Muscle of leg (tissue), 11 donors: Measurements from ENCODE around the gene POLR2I. TPM values are rescaled to one million over a fixed set of nuclear protein-coding genes. Genes with fewer than 3 reads are reported as not detected.

Experiments used
- DNase-seq: peaks from one replicate; pipeline ENCODE4 v3.0.0; 2013
- H3K27ac ChIP-seq: one replicate; pipeline ENCODE4 v1.5.1; 2013; ENCODE audit warnings: mild to moderate bottlenecking, low read length, control low read depth
- H3K27me3 ChIP-seq: one replicate; pipeline ENCODE4 v1.6.1; 2013; ENCODE audit warnings: low read length; ENCODE audit not compliant: control insufficient read depth, insufficient read depth
- H3K36me3 ChIP-seq: one replicate; pipeline ENCODE4 v1.6.1; 2013; ENCODE audit warnings: low read length; ENCODE audit not compliant: control insufficient read depth, insufficient read depth
- H3K4me1 ChIP-seq: one replicate; pipeline ENCODE4 v1.6.1; 2013; ENCODE audit warnings: low read length; ENCODE audit not compliant: control insufficient read depth, insufficient read depth
- H3K4me3 ChIP-seq: one replicate; pipeline ENCODE4 v1.5.1; 2013; ENCODE audit warnings: low read length, control low read depth
- H3K9me3 ChIP-seq: replicated peaks from 2 replicates; pipeline ENCODE4 v1.6.1; 2013; ENCODE audit warnings: low read depth, low read length; ENCODE audit not compliant: control insufficient read depth
- WGBS: methylation state at CpG from one replicate; pipeline ENCODE4 v1.1.5; 2013; ENCODE audit warnings: missing lambda C conversion rate; ENCODE audit not compliant: insufficient coverage; 5-methylcytosine and 5-hydroxymethylcytosine counted together
- polyA plus RNA-seq, 8 donors: library from polyadenylated mRNA; unstranded; fragments of 120-200 nt; gene quantifications; one replicate each; pipeline versions ENCODE4 v1.2.1 to v1.2.3, GENCODE V29; 2013; ENCODE audit warnings: inconsistent platforms in 1 of 8, low replicate concordance in 1 of 8; ENCODE audit not compliant: insufficient read length in 8 of 8, insufficient read depth in 1 of 8
- total RNA-seq: library from RNA; stranded (reverse); fragments of 120-200 nt; gene quantifications from one replicate; pipeline ENCODE4 v1.2.4, GENCODE V29; 2013

POLR2I gene
- total and polyA plus RNA-seq, 9 donors = 37.1 to 70.2 (median 46.9) TPM

GRCh38 chr19:36103842-36104552 lies 10.7 kb downstream of the POLR2I start:
- Histone ChIP-seq H3K27ac (no peak overlapping the region), H3K9me3 (no peaks in the 10 kb centered on the region), H3K27me3 (no peaks in the 10 kb centered on the region), H3K4me3 (no peak overlapping the region), H3K36me3 (peaks cover 45% of the 10 kb centered on the region), H3K4me1 (peaks cover 9% of the 10 kb centered on the region)
- 98% methylated on average over 9 of the region's 12 CpGs for WGBS
- DNase-seq = no peak

DNA sequence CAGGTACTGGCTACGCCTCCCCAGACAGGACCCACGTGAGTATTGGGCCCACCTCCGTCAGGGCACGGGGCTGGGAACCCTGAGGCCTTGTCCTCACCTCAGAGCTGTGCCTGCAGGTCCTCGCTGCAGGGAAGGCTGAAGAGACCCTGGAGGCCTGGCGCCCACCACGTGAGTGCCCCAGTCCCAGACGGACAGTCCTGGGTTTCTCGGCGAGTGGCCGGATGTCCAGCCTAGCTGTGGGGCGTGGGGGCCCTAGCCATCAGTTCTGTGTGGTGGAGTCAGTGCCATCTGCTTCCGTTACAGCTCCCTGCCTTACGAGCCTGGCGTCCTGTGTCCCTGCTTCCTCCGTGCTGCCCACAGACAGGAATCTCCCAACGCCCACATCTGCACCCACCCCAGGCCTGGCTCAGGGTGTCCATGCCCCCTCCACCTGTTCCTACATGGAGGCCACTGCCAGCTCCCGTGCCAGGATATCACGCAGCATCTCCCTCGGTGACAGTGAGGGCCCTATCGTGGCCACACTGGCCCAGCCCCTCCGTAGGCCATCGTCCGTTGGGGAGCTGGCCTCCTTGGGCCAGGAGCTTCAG lies 11.5 kb downstream of the POLR2I start:
- H3K4me3 ChIP-seq = no peak overlapping the region
- no peaks in the 10 kb centered on the region for H3K9me3 ChIP-seq
- 93% methylated on average over 21 of the region's 24 CpGs for WGBS
- DNase-seq = no peak
- no peak overlapping the region for H3K27ac ChIP-seq
- H3K27me3 ChIP-seq = no peaks in the 10 kb centered on the region
- peaks cover 45% of the 10 kb centered on the region for H3K36me3 ChIP-seq
- H3K4me1 ChIP-seq = peaks cover 9% of the 10 kb centered on the region

GRCh38 chr19:36101550-36102327 lies 12.9 kb downstream of the POLR2I start:
- H3K4me1 ChIP-seq = peaks cover 9% of the 10 kb centered on the region
- DNase-seq = no peak
- H3K27ac ChIP-seq = no peak overlapping the region
- WGBS = 88% methylated on average over 27 of the region's 27 CpGs
- H3K9me3 ChIP-seq = no peaks in the 10 kb centered on the region
- peaks cover 45% of the 10 kb centered on the region for H3K36me3 ChIP-seq
- H3K4me3 ChIP-seq = no peak overlapping the region
- H3K27me3 ChIP-seq = no peaks in the 10 kb centered on the region

- 100% methylated on average over 5 of the region's 5 CpGs for WGBS
- Histone ChIP-seq H3K4me1 (peaks cover 9% of the 10 kb centered on the region), H3K9me3 (no peaks in the 10 kb centered on the region), H3K36me3 (peaks cover 46% of the 10 kb centered on the region), H3K27ac (no peak overlapping the region), H3K4me3 (no peak overlapping the region), H3K27me3 (no peaks in the 10 kb centered on the region)
- DNase-seq = no peak
Measured at GRCh38 chr19:36100476-36100875, 14.2 kb downstream of the POLR2I start.

- H3K36me3 ChIP-seq = peaks cover 39% of the 10 kb centered on the region
- H3K27ac ChIP-seq = no peak overlapping the region
- DNase-seq = no peak
- H3K4me1 ChIP-seq = peaks cover 9% of the 10 kb centered on the region
- 92% methylated on average over 19 of the region's 19 CpGs for WGBS
- no peaks in the 10 kb centered on the region for H3K27me3 ChIP-seq
- no peak overlapping the region for H3K4me3 ChIP-seq
- H3K9me3 ChIP-seq = no peaks in the 10 kb centered on the region
Measured at GRCh38 chr19:36099166-36099785, 15.4 kb downstream of the POLR2I start.

GRCh38 chr19:36097036-36097435 lies 17.6 kb downstream of the POLR2I start:
- WGBS = 92% methylated on average over 5 of the region's 6 CpGs
- H3K4me1 ChIP-seq = peaks cover 9% of the 10 kb centered on the region
- no peak overlapping the region for H3K27ac ChIP-seq
- peaks cover 33% of the 10 kb centered on the region for H3K36me3 ChIP-seq
- no peak for DNase-seq
- H3K27me3 ChIP-seq = no peaks in the 10 kb centered on the region
- no peaks in the 10 kb centered on the region for H3K9me3 ChIP-seq
- no peak overlapping the region for H3K4me3 ChIP-seq

GRCh38 chr19:36093687-36094086 lies 21.0 kb downstream of the POLR2I start:
- no peak for DNase-seq
- Histone ChIP-seq H3K4me1 (no peaks in the 10 kb centered on the region), H3K4me3 (no peak overlapping the region), H3K36me3 (peaks cover 40% of the 10 kb centered on the region), H3K9me3 (no peaks in the 10 kb centered on the region), H3K27me3 (no peaks in the 10 kb centered on the region), H3K27ac (no peak overlapping the region)
- WGBS = no CpG with 5 or more reads among the region's 6 CpGs

DNA sequence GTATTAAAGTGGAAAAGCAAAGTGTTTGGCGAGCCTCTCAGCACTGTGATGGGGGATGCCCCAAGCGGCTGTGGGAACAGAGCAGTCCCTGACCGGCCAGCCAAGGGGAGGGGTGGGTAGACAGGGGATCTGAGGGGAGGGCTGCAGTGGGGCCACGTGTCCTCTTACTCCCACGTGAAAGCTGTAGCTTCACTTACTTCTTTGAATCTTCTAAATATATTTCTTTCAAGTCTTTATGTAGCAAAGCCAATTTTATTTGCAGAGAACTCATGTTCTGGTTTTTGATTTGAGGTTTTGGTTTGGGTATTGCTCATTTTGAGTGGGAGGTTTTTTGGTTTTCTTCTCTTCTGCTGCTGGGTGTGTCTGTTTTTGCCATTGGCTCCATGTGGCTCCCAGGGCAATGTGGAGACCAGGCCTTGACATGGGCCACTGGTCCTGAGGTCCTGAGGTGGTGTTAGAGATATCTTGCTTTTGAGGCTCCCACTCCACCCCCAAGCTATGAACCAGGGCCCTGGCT lies 21.5 kb downstream of the POLR2I start:
- no peak overlapping the region for H3K4me3 ChIP-seq
- 82% methylated on average over 2 of the region's 5 CpGs for WGBS
- H3K27ac ChIP-seq = no peak overlapping the region
- no peak for DNase-seq
- H3K36me3 ChIP-seq = peaks cover 44% of the 10 kb centered on the region
- no peaks in the 10 kb centered on the region for H3K9me3 ChIP-seq
- H3K27me3 ChIP-seq = no peaks in the 10 kb centered on the region
- H3K4me1 ChIP-seq = no peaks in the 10 kb centered on the region

DNA sequence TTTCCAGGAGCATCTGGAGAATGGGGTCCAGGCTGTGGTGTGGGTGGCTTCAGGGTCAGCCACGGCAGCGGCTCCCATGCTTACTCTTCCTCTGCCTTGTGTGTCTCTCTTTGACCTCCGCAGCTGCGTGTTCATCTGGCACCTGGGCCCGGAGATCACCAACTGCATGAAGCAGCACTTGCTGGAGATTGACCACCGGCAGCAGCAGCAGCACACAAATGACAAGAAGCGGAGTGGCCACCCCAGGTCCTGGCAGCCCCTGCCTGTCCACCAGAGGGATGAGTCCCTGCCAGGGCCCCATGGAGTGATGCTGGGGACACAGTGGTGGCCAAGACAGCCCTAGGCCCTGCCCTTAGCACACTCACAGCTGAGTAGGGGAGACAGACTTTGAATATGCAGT lies 22.1 kb downstream of the POLR2I start:
- Histone ChIP-seq H3K4me3 (no peak overlapping the region), H3K9me3 (no peaks in the 10 kb centered on the region), H3K36me3 (peaks cover 49% of the 10 kb centered on the region), H3K4me1 (no peaks in the 10 kb centered on the region), H3K27me3 (no peaks in the 10 kb centered on the region), H3K27ac (no peak overlapping the region)
- 94% methylated on average over 7 of the region's 7 CpGs for WGBS
- no peak for DNase-seq
